GM12872 (cell line): Measurements from ENCODE around the gene ABHD16A.

ENCODE experiments used
- CTCF ChIP-seq: IDR thresholded peaks from 3 replicates; pipeline ENCODE4 v1.5.1; 2011; ENCODE audit warnings: low read depth, mild to moderate bottlenecking, low read length, moderate library complexity; ENCODE audit not compliant: insufficient read depth

Gene ABHD16A

GRCh38 chr6:31639043-31639442 is 64.1 kb downstream of the ABHD16A start:
- no peak for TF ChIP-seq CTCF
